BLaER1 treated with 17β-estradiol and CSF1 and Interleukin-3, amounts not matched to agents 10 nM and 100 nM (cell line): ENCODE measurements around the gene CDK5.

Experiments
- H3K27ac ChIP-seq, 11 experiments: shearing (Covaris generic); formaldehyde crosslinking; 2 replicates each; pipeline ENCODE4 v1.8.1; 2022
- H3K27me3 ChIP-seq, 11 experiments: shearing (Covaris generic); formaldehyde crosslinking; 2 replicates each; pipeline ENCODE4 v1.8.1; 2022
- H3K36me3 ChIP-seq, 11 experiments: shearing (Covaris generic); formaldehyde crosslinking; 2 replicates each; pipeline ENCODE4 v1.8.1; 2022
- H3K4me1 ChIP-seq, 10 experiments: shearing (Covaris generic); formaldehyde crosslinking; 2 replicates each; pipeline ENCODE4 v1.8.1; 2022
- H3K4me2 ChIP-seq, 11 experiments: shearing (Covaris generic); formaldehyde crosslinking; 2 replicates each; pipeline ENCODE4 v1.8.1; 2022
- H3K4me3 ChIP-seq, 10 experiments: shearing (Covaris generic); formaldehyde crosslinking; 2 replicates each; pipeline ENCODE4 v1.8.1; 2022
- H3K9ac ChIP-seq, 11 experiments: shearing (Covaris generic); formaldehyde crosslinking; 2 replicates each; pipeline ENCODE4 v1.8.1; 2022
- H3K9me3 ChIP-seq, 11 experiments: shearing (Covaris generic); formaldehyde crosslinking; replicated peaks in 1 of 11; 2 replicates each; pipeline ENCODE4 v1.8.1; 2022
- H4K20me1 ChIP-seq, 11 experiments: shearing (Covaris generic); formaldehyde crosslinking; 2 replicates each; pipeline ENCODE4 v1.8.1; 2022
- Cebpa-rat ChIP-seq, 11 experiments: shearing (Covaris generic); IDR thresholded peaks; 2 replicates each; pipeline ENCODE4 v1.8.1; 2022

Gene CDK5

DNA sequence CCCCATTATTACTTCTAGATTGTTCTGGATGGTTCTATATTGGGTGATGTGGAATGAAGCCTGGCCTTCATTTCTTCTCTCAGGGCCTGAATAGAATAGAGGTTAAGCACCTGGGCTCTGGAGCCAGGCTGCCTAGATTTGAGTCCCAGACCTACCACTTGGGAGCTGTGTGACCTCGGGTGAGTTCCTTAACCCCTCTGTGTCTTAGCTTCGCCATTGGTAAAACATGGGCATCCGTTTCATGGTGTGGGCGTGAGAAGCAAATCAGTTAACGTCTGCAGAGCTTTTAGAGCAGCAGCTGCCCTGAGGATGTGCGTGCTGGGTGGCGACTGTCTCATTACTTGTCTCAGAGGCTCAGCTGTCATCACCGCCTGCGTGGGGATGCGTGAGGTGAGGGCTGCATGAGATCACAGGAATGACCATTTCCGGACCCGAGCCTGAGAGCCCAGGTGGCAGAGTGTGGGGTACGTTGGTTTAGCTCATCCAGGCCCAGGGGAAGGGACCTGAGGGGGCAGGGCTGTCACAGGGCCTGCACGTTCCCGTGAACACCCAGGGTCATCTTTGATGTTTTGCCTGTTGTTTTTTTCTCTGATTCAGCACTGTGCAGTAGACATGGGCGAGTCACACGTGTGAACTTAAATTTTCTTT lies 38.3 kb upstream of the CDK5 start:
- no peak overlapping the region for H3K27ac ChIP-seq
- peaks cover 0 to 71% (median 5%) of the 10 kb centered on the region in 11 experiments; a peak in 11 of 22 replicates for H3K36me3 ChIP-seq
- H3K4me2 ChIP-seq: peak overlapping the region in 6 of 11 experiments; percentile 2 to 98 (median 47); a peak in 8 of 22 replicates
- H3K27me3 ChIP-seq: no peaks in the 10 kb centered on the region
- H3K4me3 ChIP-seq: no peak overlapping the region
- no peaks in the 10 kb centered on the region for H3K9me3 ChIP-seq
- peaks cover 80 to 100% (median 91%) of the 10 kb centered on the region in 11 experiments for H4K20me1 ChIP-seq
- peaks cover 58 to 86% (median 77%) of the 10 kb centered on the region in 10 experiments for H3K4me1 ChIP-seq
- no peak for TF ChIP-seq Cebpa-rat (IDR thresholded peaks at IDR 0.05)
- H3K9ac ChIP-seq: peak overlapping the region in 3 of 11 experiments; percentile 7 to 36 (median 13); a peak in 3 of 22 replicates

- Histone ChIP-seq H3K36me3 (peaks cover 0 to 64% (median 5%) of the 10 kb centered on the region in 11 experiments; a peak in 11 of 22 replicates), H3K9me3 (no peaks in the 10 kb centered on the region), H3K9ac (peak overlapping the region in 6 of 11 experiments; percentile 7 to 43 (median 24); a peak in 7 of 22 replicates), H3K4me3 (no peak overlapping the region), H3K27ac (no peak overlapping the region; a peak in 1 of 22 replicates), H3K27me3 (no peaks in the 10 kb centered on the region), H3K4me1 (peaks cover 60 to 90% (median 76%) of the 10 kb centered on the region in 10 experiments), H4K20me1 (peaks cover 78 to 100% (median 91%) of the 10 kb centered on the region in 11 experiments), H3K4me2 (peak overlapping the region; percentile 2 to 98 (median 36); a peak in 19 of 22 replicates)
- no peak for TF ChIP-seq Cebpa-rat (IDR thresholded peaks at IDR 0.05)
These were observed 37.6 kb upstream of the CDK5 start for GRCh38 chr7:151095123-151095797.

- H3K4me1 ChIP-seq: peaks cover 63 to 91% (median 74%) of the 10 kb centered on the region in 10 experiments
- H3K4me2 ChIP-seq: peak overlapping the region; percentile 2 to 98 (median 36); a peak in 18 of 22 replicates
- no peak overlapping the region for H3K27ac ChIP-seq
- peaks cover 0 to 4% (median 0%) of the 10 kb centered on the region in 11 experiments; a peak in 1 of 22 replicates for H3K27me3 ChIP-seq
- peak overlapping the region in 5 of 11 experiments; percentile 7 to 43 (median 36); a peak in 4 of 22 replicates for H3K9ac ChIP-seq
- no peaks in the 10 kb centered on the region for H3K9me3 ChIP-seq
- H4K20me1 ChIP-seq: peaks cover 78 to 100% (median 91%) of the 10 kb centered on the region in 11 experiments
- no peak for TF ChIP-seq Cebpa-rat (IDR thresholded peaks at IDR 0.05)
- H3K36me3 ChIP-seq: peaks cover 0 to 59% (median 5%) of the 10 kb centered on the region in 11 experiments; a peak in 11 of 22 replicates
- H3K4me3 ChIP-seq: no peak overlapping the region
These were observed 37.0 kb upstream of the CDK5 start for GRCh38 chr7:151094675-151095074.

DNA sequence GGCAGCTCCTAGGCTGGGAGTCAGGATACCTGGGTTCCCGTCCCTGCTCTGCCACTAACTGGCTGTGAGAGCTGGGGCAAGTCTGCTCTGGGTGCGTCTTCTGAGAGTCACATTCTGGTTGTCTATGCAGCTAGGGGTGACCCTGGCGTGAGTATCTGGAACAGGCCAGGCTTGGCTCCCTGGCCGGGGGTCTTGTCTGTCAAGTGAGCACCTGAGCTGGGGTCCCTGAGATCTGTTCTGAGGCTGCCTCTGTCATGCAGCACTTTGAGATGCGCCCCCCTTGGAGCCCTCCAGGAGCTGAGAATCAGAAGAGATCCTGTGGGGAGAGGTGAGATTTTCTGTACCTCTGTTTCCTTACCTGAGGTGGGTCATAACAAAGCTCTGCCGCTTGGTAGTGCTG lies 36.1 kb upstream of the CDK5 start:
- Histone ChIP-seq H3K27ac (no peak overlapping the region), H3K4me3 (no peak overlapping the region), H4K20me1 (peaks cover 81 to 100% (median 94%) of the 10 kb centered on the region in 11 experiments), H3K27me3 (peaks cover 0 to 13% (median 2%) of the 10 kb centered on the region in 11 experiments; a peak in 9 of 22 replicates), H3K36me3 (peaks cover 0 to 54% (median 5%) of the 10 kb centered on the region in 11 experiments; a peak in 11 of 22 replicates), H3K4me2 (peak overlapping the region in 8 of 11 experiments; percentile 1 to 98 (median 34); a peak in 10 of 22 replicates), H3K9me3 (no peaks in the 10 kb centered on the region), H3K4me1 (peaks cover 67 to 93% (median 78%) of the 10 kb centered on the region in 10 experiments), H3K9ac (peak overlapping the region in 4 of 11 experiments; percentile 11 to 57 (median 40); a peak in 5 of 22 replicates)
- no peak for TF ChIP-seq Cebpa-rat (IDR thresholded peaks at IDR 0.05)

- Histone ChIP-seq H3K9me3 (no peaks in the 10 kb centered on the region), H3K4me3 (no peak overlapping the region), H3K4me1 (peaks cover 77 to 92% (median 80%) of the 10 kb centered on the region in 10 experiments), H3K27ac (no peak overlapping the region), H4K20me1 (peaks cover 78 to 97% (median 89%) of the 10 kb centered on the region in 11 experiments), H3K9ac (0 out of 22 replicates have a peak overlapping the region, but pooled peaks of 1 of the 11 experiments have one; percentile 91), H3K27me3 (peaks cover 0 to 31% (median 19%) of the 10 kb centered on the region in 11 experiments; a peak in 17 of 22 replicates), H3K36me3 (peaks cover 0 to 39% (median 5%) of the 10 kb centered on the region in 11 experiments; a peak in 11 of 22 replicates), H3K4me2 (peak overlapping the region in 8 of 11 experiments; percentile 7 to 100 (median 28); a peak in 10 of 22 replicates)
- TF ChIP-seq Cebpa-rat (IDR thresholded peaks at IDR 0.05): no peak
These were observed 34.3 kb upstream of the CDK5 start for GRCh38 chr7:151091988-151092387.

- H3K27ac ChIP-seq: no peak overlapping the region
- peaks cover 0 to 34% (median 3%) of the 10 kb centered on the region in 11 experiments; a peak in 11 of 22 replicates for H3K36me3 ChIP-seq
- TF ChIP-seq Cebpa-rat (IDR thresholded peaks at IDR 0.05): no peak
- peaks cover 72 to 91% (median 79%) of the 10 kb centered on the region in 10 experiments for H3K4me1 ChIP-seq
- H3K4me2 ChIP-seq: peak overlapping the region in 4 of 11 experiments; percentile 4 to 100 (median 96); a peak in 6 of 22 replicates
- H3K9ac ChIP-seq: peak overlapping the region in 2 of 11 experiments; percentile 90 to 91; a peak in 2 of 22 replicates
- H3K4me3 ChIP-seq: no peak overlapping the region
- peaks cover 0 to 33% (median 22%) of the 10 kb centered on the region in 11 experiments; a peak in 17 of 22 replicates for H3K27me3 ChIP-seq
- H4K20me1 ChIP-seq: peaks cover 74 to 97% (median 85%) of the 10 kb centered on the region in 11 experiments
- H3K9me3 ChIP-seq: no peaks in the 10 kb centered on the region
These were observed 33.7 kb upstream of the CDK5 start for GRCh38 chr7:151091431-151091830.

GRCh38 chr7:151091003-151091402 lies 33.3 kb upstream of the CDK5 start:
- peaks cover 70 to 92% (median 81%) of the 10 kb centered on the region in 11 experiments for H4K20me1 ChIP-seq
- peaks cover 68 to 87% (median 77%) of the 10 kb centered on the region in 10 experiments for H3K4me1 ChIP-seq
- H3K9me3 ChIP-seq: no peaks in the 10 kb centered on the region
- peaks cover 0 to 35% (median 23%) of the 10 kb centered on the region in 11 experiments; a peak in 17 of 22 replicates for H3K27me3 ChIP-seq
- peaks cover 0 to 31% (median 3%) of the 10 kb centered on the region in 11 experiments; a peak in 11 of 22 replicates for H3K36me3 ChIP-seq
- no peak overlapping the region for H3K4me3 ChIP-seq
- peak overlapping the region in 1 of 11 experiments; percentile 92; a peak in 1 of 22 replicates for H3K27ac ChIP-seq
- H3K4me2 ChIP-seq: peak overlapping the region in 4 of 11 experiments; percentile 4 to 100 (median 96); a peak in 6 of 22 replicates
- no peak for TF ChIP-seq Cebpa-rat (IDR thresholded peaks at IDR 0.05)
- H3K9ac ChIP-seq: peak overlapping the region in 2 of 11 experiments; percentile 90 to 91; a peak in 3 of 22 replicates
